HepG2 (cell line): ENCODE measurements around the gene ARL8B. TPM values are rescaled to one million over a fixed set of nuclear protein-coding genes. Genes with fewer than 3 reads are reported as not detected.

Experiments used
- BRD4 ChIP-seq: sonication (generic); formaldehyde crosslinking; IDR thresholded peaks from 2 replicates; pipeline ENCODE4 v1.4.0; 2020; ENCODE audit warnings: missing genetic modification reagents
- ERF ChIP-seq: IDR thresholded peaks from 2 replicates; pipeline ENCODE4 v1.6.1; 2018; ENCODE audit warnings: missing biosample characterization, missing genetic modification reagents
- IRX3 ChIP-seq: sonication (generic); formaldehyde crosslinking; IDR thresholded peaks from 2 replicates; pipeline ENCODE4 v1.8.1; 2023; ENCODE audit warnings: mild to moderate bottlenecking, low read depth, missing genetic modification reagents, borderline replicate concordance
- KLF9 ChIP-seq: IDR thresholded peaks from 2 replicates; pipeline ENCODE4 v1.6.1; 2016; ENCODE audit warnings: low read depth
- MBD4 ChIP-seq: IDR thresholded peaks from 2 replicates; pipeline ENCODE4 v1.6.1; 2012; ENCODE audit warnings: low read length, inconsistent platforms, borderline replicate concordance
- PAF1 ChIP-seq: IDR thresholded peaks from 2 replicates; pipeline ENCODE4 v1.6.1; 2016; ENCODE audit warnings: missing genetic modification reagents, missing compliant biosample characterization
- polyA plus RNA-seq, 8 experiments: library from polyadenylated mRNA; depleted of rRNA in 3 of 8; stranded (reverse) in 7 of 8; unstranded in 1 of 8; fragments of >200 nt; fragmentation: Illumina TruSeq in 4 of 8; extraction: Trizol in 4 of 8; gene quantifications; 2 replicates each; pipeline versions ENCODE4 v1.2.1 to v1.2.3, GENCODE V29; 2011 to 2016; ENCODE audit warnings: low read depth in 4 of 8, missing spikeins in 1 of 8, mixed read lengths in 1 of 8; ENCODE audit not compliant: insufficient read depth in 1 of 8
- total RNA-seq, 5 experiments: library from RNA; depleted of rRNA; stranded (reverse); fragments of >200 nt; fragmentation: Illumina TruSeq; extraction: Trizol; gene quantifications; 2 replicates each; pipeline ENCODE4 v1.2.3, GENCODE V29; 2016; ENCODE audit warnings: low read depth in 1 of 5
- TF ChIP-seq, protein P1 (sequence below): sonication (generic); formaldehyde crosslinking; IDR thresholded peaks from 2 replicates; pipeline ENCODE4 v1.4.0; 2020; ENCODE audit warnings: missing genetic modification reagents, borderline replicate concordance
- TF ChIP-seq, protein P2 (sequence below): IDR thresholded peaks from 2 replicates; pipeline ENCODE4 v1.6.1; 2016; ENCODE audit warnings: control low read depth
- TF ChIP-seq, protein P3 (sequence below): sonication (generic); formaldehyde crosslinking; IDR thresholded peaks from 2 replicates; pipeline ENCODE4 v1.4.0; 2020; ENCODE audit warnings: missing genetic modification reagents
- TF ChIP-seq, protein P4 (sequence below): sonication (generic); formaldehyde crosslinking; IDR thresholded peaks from 2 replicates; pipeline ENCODE4 v1.8.1; 2023; ENCODE audit warnings: mild to moderate bottlenecking, missing genetic modification reagents
- TF ChIP-seq, protein P5 (sequence below), 2 experiments: fragments of 450-650 bp in 1 of 2; sonication (generic) in 1 of 2; formaldehyde crosslinking; IDR thresholded peaks; 2 replicates each; pipeline versions ENCODE4 v1.5.0 to v1.8.0; 2020 to 2022; ENCODE audit warnings: mild to moderate bottlenecking in 1 of 2, missing genetic modification reagents in 1 of 2
- TF ChIP-seq, protein P6 (sequence below): sonication (generic); formaldehyde crosslinking; IDR thresholded peaks from 2 replicates; pipeline ENCODE4 v1.5.0; 2020; ENCODE audit warnings: missing genetic modification reagents
- TF ChIP-seq, protein P7 (sequence below): sonication (generic); formaldehyde crosslinking; IDR thresholded peaks from 2 replicates; pipeline ENCODE4 v1.4.0; 2020; ENCODE audit warnings: mild to moderate bottlenecking, missing genetic modification reagents

The ARL8B gene
- total and polyA plus RNA-seq, 2 of the 13 experiments (the other 11 are each of a cell fraction or from before 2014, with no cell fraction given) = 23.5 to 30.4 TPM

DNA sequence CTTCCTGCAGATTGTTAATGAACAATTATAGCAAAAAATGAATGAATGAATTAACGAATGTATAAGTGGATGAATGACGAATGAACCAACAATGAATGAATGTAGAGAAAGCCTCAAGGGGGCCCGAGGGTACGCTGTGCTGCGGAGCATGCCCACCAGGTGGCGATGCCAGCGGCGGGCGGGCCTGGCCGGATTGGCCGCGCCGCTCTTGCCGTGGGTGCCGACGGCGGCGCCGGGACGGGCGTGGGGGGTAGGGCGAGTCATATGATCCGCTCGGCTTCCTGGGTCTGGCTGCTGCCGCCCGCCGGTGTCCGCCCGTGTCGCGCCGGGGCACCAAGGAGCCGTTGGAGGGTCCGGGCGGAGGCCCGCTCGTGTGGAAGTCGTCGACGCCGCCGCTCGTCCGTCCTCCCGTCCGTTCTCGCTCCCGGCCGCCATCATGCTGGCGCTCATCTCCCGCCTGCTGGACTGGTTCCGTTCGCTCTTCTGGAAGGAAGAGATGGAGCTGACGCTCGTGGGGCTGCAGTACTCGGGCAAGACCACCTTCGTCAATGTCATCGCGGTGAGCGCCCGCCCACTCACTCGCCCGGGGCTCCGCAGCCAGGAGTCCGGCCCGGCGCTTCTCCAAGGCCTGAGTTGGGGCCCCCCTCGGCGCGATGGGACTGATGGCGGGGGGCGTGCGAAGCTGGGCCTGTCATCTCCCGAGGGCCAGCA, at the start of gene ARL8B (continued):
- TF ChIP-seq, protein P1, sequence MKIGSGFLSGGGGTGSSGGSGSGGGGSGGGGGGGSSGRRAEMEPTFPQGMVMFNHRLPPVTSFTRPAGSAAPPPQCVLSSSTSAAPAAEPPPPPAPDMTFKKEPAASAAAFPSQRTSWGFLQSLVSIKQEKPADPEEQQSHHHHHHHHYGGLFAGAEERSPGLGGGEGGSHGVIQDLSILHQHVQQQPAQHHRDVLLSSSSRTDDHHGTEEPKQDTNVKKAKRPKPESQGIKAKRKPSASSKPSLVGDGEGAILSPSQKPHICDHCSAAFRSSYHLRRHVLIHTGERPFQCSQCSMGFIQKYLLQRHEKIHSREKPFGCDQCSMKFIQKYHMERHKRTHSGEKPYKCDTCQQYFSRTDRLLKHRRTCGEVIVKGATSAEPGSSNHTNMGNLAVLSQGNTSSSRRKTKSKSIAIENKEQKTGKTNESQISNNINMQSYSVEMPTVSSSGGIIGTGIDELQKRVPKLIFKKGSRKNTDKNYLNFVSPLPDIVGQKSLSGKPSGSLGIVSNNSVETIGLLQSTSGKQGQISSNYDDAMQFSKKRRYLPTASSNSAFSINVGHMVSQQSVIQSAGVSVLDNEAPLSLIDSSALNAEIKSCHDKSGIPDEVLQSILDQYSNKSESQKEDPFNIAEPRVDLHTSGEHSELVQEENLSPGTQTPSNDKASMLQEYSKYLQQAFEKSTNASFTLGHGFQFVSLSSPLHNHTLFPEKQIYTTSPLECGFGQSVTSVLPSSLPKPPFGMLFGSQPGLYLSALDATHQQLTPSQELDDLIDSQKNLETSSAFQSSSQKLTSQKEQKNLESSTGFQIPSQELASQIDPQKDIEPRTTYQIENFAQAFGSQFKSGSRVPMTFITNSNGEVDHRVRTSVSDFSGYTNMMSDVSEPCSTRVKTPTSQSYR (CRISPR knock-in tag) = peak; percentile 99
- TF ChIP-seq ERF (CRISPR knock-in tag) (peak; percentile 89), MBD4 (no peak), IRX3 (CRISPR knock-in tag) (no peak), KLF9 (0 out of 2 replicates have a peak, but pooled peaks have one; percentile 27), PAF1 (CRISPR knock-in tag) (no peak), BRD4 (CRISPR knock-in tag) (peak; percentile 48; the same call in 1 of the 2 replicates)
- TF ChIP-seq, protein P2, sequence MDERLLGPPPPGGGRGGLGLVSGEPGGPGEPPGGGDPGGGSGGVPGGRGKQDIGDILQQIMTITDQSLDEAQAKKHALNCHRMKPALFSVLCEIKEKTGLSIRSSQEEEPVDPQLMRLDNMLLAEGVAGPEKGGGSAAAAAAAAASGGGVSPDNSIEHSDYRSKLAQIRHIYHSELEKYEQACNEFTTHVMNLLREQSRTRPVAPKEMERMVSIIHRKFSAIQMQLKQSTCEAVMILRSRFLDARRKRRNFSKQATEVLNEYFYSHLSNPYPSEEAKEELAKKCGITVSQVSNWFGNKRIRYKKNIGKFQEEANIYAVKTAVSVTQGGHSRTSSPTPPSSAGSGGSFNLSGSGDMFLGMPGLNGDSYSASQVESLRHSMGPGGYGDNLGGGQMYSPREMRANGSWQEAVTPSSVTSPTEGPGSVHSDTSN (CRISPR knock-in tag) = no peak
- TF ChIP-seq, protein P3, sequence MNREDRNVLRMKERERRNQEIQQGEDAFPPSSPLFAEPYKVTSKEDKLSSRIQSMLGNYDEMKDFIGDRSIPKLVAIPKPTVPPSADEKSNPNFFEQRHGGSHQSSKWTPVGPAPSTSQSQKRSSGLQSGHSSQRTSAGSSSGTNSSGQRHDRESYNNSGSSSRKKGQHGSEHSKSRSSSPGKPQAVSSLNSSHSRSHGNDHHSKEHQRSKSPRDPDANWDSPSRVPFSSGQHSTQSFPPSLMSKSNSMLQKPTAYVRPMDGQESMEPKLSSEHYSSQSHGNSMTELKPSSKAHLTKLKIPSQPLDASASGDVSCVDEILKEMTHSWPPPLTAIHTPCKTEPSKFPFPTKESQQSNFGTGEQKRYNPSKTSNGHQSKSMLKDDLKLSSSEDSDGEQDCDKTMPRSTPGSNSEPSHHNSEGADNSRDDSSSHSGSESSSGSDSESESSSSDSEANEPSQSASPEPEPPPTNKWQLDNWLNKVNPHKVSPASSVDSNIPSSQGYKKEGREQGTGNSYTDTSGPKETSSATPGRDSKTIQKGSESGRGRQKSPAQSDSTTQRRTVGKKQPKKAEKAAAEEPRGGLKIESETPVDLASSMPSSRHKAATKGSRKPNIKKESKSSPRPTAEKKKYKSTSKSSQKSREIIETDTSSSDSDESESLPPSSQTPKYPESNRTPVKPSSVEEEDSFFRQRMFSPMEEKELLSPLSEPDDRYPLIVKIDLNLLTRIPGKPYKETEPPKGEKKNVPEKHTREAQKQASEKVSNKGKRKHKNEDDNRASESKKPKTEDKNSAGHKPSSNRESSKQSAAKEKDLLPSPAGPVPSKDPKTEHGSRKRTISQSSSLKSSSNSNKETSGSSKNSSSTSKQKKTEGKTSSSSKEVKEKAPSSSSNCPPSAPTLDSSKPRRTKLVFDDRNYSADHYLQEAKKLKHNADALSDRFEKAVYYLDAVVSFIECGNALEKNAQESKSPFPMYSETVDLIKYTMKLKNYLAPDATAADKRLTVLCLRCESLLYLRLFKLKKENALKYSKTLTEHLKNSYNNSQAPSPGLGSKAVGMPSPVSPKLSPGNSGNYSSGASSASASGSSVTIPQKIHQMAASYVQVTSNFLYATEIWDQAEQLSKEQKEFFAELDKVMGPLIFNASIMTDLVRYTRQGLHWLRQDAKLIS (CRISPR knock-in tag) = no peak
- TF ChIP-seq, protein P4, sequence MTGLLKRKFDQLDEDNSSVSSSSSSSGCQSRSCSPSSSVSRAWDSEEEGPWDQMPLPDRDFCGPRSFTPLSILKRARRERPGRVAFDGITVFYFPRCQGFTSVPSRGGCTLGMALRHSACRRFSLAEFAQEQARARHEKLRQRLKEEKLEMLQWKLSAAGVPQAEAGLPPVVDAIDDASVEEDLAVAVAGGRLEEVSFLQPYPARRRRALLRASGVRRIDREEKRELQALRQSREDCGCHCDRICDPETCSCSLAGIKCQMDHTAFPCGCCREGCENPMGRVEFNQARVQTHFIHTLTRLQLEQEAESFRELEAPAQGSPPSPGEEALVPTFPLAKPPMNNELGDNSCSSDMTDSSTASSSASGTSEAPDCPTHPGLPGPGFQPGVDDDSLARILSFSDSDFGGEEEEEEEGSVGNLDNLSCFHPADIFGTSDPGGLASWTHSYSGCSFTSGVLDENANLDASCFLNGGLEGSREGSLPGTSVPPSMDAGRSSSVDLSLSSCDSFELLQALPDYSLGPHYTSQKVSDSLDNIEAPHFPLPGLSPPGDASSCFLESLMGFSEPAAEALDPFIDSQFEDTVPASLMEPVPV (CRISPR knock-in tag) = peak; percentile 86
- TF ChIP-seq, protein P5, sequence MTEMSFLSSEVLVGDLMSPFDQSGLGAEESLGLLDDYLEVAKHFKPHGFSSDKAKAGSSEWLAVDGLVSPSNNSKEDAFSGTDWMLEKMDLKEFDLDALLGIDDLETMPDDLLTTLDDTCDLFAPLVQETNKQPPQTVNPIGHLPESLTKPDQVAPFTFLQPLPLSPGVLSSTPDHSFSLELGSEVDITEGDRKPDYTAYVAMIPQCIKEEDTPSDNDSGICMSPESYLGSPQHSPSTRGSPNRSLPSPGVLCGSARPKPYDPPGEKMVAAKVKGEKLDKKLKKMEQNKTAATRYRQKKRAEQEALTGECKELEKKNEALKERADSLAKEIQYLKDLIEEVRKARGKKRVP (CRISPR knock-in tag; IDR thresholded peaks at IDR 0.05) = peak in 1 of 2 experiments; percentile 62; a peak in 2 of 4 replicates
- TF ChIP-seq, protein P6, sequence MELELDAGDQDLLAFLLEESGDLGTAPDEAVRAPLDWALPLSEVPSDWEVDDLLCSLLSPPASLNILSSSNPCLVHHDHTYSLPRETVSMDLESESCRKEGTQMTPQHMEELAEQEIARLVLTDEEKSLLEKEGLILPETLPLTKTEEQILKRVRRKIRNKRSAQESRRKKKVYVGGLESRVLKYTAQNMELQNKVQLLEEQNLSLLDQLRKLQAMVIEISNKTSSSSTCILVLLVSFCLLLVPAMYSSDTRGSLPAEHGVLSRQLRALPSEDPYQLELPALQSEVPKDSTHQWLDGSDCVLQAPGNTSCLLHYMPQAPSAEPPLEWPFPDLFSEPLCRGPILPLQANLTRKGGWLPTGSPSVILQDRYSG (CRISPR knock-in tag) = no peak
- TF ChIP-seq, protein P7, sequence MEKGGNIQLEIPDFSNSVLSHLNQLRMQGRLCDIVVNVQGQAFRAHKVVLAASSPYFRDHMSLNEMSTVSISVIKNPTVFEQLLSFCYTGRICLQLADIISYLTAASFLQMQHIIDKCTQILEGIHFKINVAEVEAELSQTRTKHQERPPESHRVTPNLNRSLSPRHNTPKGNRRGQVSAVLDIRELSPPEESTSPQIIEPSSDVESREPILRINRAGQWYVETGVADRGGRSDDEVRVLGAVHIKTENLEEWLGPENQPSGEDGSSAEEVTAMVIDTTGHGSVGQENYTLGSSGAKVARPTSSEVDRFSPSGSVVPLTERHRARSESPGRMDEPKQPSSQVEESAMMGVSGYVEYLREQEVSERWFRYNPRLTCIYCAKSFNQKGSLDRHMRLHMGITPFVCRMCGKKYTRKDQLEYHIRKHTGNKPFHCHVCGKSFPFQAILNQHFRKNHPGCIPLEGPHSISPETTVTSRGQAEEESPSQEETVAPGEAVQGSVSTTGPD (CRISPR knock-in tag) = no peak
